ENCODE results near the gene MAPRE2.

MAPRE2 gene

DNA sequence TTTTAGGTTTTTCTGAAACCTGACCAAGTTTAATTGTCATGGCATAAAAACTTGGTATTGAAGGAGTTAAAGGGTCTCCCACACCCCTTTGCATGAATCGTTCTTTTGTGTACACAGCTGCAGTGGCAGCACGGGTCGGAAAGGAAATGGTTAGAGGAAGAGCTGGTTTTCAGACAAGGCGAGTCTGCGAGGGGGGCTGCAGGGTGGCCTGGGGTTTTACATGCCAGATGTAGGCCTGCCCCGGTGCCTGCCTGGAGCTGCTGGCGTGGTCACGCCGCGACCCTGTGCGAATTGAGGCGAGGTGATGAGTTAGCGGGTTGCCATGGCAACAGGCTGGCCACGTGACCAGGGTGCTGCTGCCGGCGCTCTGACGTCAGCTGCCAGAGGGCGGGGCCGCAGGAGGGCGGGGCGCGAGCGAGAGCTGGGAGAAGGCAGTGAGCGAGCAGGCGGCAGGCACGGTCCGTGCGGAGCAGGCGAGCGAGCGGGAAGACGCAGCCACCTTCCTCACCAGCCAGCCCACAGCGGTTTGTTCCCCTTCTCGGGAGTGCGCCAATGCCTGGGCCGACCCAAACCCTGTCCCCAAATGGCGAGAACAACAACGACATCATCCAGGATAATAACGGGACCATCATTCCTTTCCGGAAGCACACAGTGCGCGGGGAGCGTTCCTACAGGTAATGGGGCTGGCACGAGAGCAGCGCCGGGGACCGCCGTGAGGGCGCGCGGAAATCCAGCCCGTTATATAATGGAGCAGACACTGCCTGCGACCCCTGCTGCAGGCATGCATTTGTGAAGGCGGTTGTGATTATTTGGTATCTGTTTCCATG lies at the start of gene MAPRE2:
MAPRE2 (plus strand) TSS at position 426 of the 827 bp plus-strand sequence; CDS start at position 553, 127 bp downstream.
- DNase-seq (ENCODE audit: low read depth in 2 of 2) = peak; percentile 96 to 98

DNA sequence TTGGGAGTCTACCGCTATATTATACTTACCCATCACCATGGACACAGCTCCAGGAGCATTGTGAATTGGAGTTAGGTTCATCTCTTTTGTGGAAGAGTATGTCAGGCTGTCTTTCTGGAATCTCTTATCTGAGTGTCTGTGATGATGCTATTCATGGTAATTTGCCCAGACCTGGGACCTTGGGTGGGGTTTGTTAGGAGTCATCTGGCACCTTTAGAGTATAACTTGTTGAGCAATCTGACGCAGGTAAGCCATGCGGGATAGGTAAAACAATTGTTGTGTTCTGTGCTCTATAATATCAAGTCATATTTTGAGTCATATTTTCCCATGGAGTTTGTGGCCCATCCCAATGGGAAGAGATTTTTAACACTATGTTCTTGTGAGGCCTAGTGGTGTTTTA lies 49.7 kb upstream of the MAPRE2 start:
- DNase-seq (ENCODE audit: low read depth in 2 of 2) = no peak

DNA sequence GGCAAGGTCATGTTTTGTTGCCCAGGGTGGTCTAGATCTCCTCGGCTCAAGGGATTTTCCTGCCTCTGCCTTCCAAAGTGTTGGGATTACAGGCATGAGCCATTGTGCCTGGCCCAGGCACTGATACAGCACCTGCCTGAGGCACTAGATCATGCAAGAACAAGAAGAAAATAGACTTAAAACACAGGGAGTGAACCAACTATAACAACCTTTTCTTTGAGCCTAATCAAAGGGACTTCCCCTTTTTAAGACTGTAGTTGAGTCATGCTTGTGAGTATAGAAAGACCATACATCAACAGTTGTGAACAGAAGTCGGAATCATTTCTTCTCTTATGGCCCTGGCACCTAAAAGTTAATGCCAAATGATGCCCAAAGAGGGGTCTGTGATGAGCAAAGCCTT lies 47.9 kb upstream of the MAPRE2 start:
- no peak for DNase-seq (ENCODE audit: low read depth in 2 of 2)

GRCh38 chr18:34995746-34996145 lies 45.5 kb upstream of the MAPRE2 start:
- DNase-seq (ENCODE audit: low read depth in 2 of 2) = no peak

- no peak for DNase-seq (ENCODE audit: low read depth in 2 of 2)
Observed at GRCh38 chr18:34998661-34999060, 42.6 kb upstream of the MAPRE2 start.

- DNase-seq (ENCODE audit: low read depth in 2 of 2) = no peak
Observed at GRCh38 chr18:34999756-35000289, 41.4 kb upstream of the MAPRE2 start.

DNA sequence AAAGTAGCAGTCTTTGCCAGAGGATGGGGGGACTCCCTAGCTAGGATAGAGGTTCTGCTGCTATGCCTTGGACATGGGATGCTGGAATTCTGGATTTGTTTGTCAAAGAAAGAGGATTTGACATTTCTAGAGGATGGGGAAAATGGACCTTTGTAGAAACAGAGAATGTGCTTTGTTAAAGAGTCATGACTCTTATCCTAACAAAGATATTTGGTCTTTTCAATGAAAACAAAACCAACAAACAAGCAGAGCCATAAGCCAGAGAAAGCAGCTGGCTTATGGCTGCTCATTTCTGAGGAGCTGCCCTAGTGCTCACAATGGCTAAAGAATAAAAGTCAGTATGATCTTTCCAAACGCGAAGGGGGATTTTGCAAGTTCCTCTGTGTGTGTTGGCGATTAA lies 40.8 kb upstream of the MAPRE2 start:
- no peak for DNase-seq (ENCODE audit: low read depth in 2 of 2)

DNA sequence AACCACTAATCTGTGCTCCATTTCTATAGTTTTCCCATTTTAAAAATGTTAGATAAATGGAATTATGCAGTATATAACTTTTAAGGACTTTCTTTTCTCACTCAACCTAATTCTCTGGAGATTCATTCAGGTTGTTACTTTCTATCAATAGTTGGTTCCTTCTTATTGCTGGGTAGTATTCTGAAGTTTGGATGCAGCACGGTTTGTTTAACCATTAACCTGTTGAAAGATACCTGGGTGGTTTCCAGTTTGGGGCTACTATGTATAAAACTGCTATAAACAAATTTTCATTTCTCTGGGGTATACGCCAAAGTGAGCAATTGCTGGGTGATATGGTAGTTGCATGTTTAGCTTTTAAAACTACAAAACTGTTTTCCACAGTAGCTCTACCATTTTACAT lies 39.1 kb upstream of the MAPRE2 start:
- DNase-seq (ENCODE audit: low read depth in 2 of 2) = no peak

DNA sequence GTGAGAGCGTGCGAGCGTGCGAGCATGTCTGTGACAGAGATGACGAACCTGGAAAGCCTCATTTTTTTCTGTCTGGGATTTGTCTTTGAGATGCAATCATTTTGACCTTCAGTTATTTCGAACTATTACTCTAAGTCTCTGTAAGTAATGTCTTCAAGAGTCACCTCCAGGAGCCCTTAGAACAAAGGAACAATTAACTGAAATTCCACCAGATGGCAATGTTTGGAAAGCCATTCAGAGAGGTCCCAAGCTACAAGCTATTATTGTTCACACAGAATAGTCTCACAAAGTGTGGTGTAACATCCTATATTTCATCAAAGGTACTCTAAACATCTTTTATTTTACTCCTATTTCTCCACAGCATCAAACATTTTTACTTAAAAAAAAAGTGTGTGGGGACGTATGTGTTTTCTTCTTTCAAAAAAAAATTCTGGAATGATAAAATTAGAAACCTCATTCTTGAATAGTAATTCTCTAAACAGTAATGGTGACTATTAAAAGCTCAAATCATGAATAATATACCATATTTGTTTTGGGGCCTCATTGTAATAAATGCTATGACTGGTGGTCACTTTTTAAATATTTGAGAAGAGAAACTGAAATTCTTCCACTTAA lies 35.1 kb upstream of the MAPRE2 start:
- no peak for DNase-seq (ENCODE audit: low read depth in 2 of 2)

DNA sequence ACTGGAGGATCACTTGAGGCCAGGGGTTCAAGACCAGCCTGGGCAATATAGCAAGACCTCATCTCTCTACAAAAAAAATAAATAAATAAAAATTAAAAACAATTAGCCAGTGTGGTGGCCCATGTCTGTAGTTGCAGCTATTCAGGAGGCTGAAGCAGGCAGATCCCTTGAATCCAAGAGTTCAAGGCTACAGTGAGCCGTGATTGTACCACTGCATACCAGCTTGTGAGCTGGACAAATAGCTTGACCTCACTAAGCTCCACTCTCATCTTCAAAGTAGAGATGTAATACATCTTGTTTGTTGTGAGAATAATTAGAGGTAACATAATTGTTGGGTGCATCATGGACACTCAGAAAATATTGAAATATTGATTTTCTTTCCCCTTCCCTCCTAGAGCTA lies 31.1 kb upstream of the MAPRE2 start:
- DNase-seq (ENCODE audit: low read depth in 2 of 2) = no peak

GRCh38 chr18:35010993-35011392 lies 30.2 kb upstream of the MAPRE2 start:
- no peak for DNase-seq (ENCODE audit: low read depth in 2 of 2)

- DNase-seq (ENCODE audit: low read depth in 2 of 2) = no peak
Observed at GRCh38 chr18:35019933-35020332, 21.3 kb upstream of the MAPRE2 start.

DNA sequence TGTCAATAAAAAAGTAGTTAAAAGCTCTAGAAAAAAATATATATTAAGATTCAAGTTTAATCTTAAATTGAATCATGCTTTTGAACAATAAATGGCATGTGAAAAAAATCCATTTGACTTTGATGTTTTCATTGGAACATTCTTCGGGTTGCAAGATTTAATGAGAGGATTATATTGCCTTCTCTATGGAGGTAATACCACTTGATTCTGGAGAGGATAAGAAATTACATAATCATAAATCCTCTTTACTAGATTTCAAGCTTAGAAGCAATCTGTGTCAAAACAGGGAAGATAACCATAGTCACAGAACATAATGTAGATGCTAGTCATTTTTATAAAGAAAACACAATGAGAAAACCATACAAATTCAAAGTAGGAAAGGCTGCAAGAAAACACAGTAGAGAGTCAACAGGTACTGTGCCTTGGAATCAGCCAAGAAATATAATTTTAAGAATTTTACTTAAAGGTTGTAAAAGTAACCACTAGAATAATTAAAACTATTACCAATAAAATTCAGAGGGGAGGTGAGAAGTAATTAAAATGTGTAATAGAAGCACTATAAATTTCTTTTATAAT lies 18.7 kb upstream of the MAPRE2 start:
- DNase-seq (ENCODE audit: low read depth in 2 of 2) = no peak

DNA sequence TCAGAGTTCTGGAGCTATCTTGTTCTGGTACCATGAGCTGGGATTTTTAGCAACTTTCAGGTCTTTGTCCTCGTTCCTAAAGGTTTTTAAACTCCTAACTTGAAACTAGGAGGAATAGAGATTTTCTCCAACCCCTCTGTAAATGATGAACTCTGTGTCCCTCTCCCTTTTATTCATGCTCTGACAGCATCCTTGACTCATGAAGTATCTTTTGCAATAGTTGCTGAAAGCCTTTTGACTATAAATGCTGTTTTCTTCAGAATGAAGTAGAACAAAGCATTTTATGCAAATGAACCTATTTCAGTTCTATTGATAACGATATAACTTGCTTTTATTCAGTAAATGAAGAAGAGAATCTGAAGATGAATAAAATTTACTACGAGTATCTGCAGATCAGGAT lies 17.0 kb upstream of the MAPRE2 start:
- no peak for DNase-seq (ENCODE audit: low read depth in 2 of 2)

DNA sequence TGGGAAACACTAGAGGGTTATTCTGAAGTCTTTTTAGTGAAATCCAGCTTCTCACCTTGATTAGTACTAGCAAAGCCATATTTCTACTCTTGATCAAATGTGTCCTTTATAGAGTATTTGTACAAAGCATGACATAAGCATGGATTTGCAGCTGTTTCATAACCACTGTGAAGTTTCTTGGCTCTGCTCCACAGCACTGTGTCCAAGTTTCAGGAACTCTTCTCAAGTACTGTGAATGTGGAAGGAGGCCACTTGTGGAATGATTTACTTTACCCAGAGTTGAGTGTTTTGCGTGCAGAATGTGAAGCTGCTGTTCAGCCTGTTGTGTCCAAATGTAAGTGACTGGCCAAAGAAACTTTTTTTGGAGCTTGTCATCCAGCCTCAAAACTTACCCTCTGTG lies 16.2 kb upstream of the MAPRE2 start:
- no peak for DNase-seq (ENCODE audit: low read depth in 2 of 2)

- DNase-seq (ENCODE audit: low read depth in 2 of 2) = no peak
Observed at GRCh38 chr18:35026407-35027061, 14.7 kb upstream of the MAPRE2 start.

GRCh38 chr18:35027206-35027605 lies 14.0 kb upstream of the MAPRE2 start:
- DNase-seq (ENCODE audit: low read depth in 2 of 2) = no peak

DNA sequence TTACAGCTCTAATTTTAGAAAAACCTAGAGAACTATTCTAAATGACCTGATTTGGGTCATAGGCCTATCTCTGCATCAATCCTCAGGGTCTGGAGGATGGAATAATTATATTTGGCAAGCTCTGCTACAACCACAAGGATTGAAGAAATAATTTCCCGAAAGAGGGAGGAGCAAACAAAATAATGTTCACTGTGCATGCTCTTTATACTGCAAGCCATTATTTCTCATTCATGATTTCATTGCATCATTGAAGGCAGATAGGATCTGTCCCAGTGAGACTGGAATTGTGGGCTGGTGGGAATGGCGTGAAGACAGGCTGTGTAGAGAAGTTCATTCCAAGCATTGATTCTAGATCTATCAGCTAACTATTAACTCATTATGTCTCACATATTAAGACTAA lies 12.7 kb upstream of the MAPRE2 start:
- DNase-seq (ENCODE audit: low read depth in 2 of 2) = no peak

DNA sequence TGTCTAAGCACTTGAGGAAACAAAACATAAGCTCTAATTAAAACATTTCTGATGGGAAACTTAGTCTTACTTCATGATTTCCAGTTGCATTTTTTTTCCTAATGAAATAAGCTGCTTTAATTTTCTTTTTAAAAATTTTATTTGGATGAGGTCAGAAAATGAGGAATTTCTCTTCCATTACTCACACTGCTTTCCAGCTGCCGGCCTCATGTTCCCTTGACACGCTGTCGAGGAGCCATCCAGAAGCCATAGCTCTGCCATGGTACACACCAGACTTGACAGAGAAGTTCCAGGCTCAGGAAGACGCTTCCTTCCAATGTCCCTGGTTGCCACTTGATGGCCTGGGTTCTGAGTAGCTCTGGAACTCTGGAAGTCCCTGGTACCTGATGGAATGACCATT lies 12.1 kb upstream of the MAPRE2 start:
- DNase-seq (ENCODE audit: low read depth in 2 of 2) = no peak

DNA sequence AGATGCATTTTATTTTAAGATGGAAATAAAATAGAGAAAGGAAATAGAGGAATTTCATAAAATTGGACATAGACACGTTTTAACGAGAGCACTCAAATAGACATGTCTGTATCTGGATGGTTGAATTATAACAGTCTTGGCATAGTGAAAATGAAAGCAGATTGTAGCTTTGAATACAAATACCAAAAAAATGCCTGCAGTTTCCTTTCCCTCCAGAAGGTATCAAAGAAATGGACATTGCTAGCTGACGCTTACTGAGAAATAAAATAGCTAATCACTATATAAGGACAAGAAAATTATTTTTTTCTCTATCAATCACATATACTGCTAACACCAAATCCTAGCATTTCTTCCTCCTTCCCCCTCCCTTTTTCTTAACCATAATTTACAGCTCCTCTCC lies 11.4 kb upstream of the MAPRE2 start:
- DNase-seq (ENCODE audit: low read depth in 2 of 2) = no peak

- DNase-seq (ENCODE audit: low read depth in 2 of 2) = no peak
Observed at GRCh38 chr18:35030277-35030989, 10.8 kb upstream of the MAPRE2 start.

- no peak for DNase-seq (ENCODE audit: low read depth in 2 of 2)
Observed at GRCh38 chr18:35032113-35032512, 9.1 kb upstream of the MAPRE2 start.

Measured in stimulated activated CD4-positive, alpha-beta T cell treated with anti-CD3 and anti-CD28 coated beads, Interleukin-12 subunit alpha, Interleukin-12 subunit beta, amount 100 ng/mL, for 24 hours (primary cell).